ENCODE measurements around the gene SYNGAP1. TPM values are rescaled to one million over a fixed set of nuclear protein-coding genes. Genes with fewer than 3 reads are reported as not detected.

The SYNGAP1 gene
- total and polyA plus RNA-seq, 5 donors from 2014 or later: 0.48 to 81.4 (median 0.64) TPM

DNA sequence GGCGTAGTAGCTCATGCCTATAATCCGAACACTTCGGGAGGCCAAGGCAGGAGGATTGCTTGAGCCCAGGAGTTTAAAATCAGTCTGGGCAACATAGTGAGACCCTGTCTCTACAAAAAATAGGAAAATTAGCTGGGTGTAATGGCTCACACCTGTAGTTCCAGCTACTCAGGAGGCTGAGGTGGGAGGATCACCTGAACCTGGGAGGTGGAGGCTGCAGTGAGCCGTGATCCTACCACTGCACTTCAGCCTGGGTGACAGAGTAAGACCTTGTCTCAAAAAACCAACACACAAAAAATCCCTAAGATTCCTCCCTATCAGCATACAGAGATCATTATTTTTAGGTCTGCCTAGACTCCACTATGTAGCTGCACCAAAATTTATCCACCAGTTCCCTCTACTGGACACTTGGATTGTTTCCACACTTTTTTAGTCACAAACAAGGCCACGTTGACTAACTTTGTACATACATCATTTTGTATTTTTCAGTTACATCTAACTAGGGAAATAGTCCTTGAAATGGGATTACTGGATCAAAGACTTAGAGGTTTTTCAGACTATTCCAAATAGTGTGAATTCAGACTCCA lies 12.6 kb upstream of the SYNGAP1 start:
- Histone ChIP-seq H3K4me1 (ENCODE audit: control insufficient read depth, insufficient read depth, low read length, poor library complexity, severe bottlenecking) (peaks cover 22% of the 10 kb centered on the region), H3K27me3 (ENCODE audit: control insufficient read depth, insufficient read depth, low read length) (no peaks in the 10 kb centered on the region), H3K36me3 (ENCODE audit: control insufficient read depth, insufficient read depth, low read length) (no peaks in the 10 kb centered on the region), H3K9me3 (ENCODE audit: control insufficient read depth in 2 of 2, low read length in 2 of 2) (no peaks in the 10 kb centered on the region), H3K27ac (ENCODE audit: insufficient read depth, low read length, poor library complexity, severe bottlenecking) (peak overlapping the region; percentile 34), H3K4me3 (ENCODE audit: low read depth, low read length) (no peak overlapping the region)
- Mint-ChIP-seq H3K4me1 (peaks cover 5 to 34% (median 25%) of the 10 kb centered on the region in 4 donors), H3K27me3 (peaks cover 5% of the 10 kb centered on the region), H3K4me3 (peak overlapping the region in 1 of 4 donors; percentile 67), H3K27ac (peak overlapping the region in 2 of 3 donors; percentile 32 to 96), H3K36me3 (peaks cover under 1% of the 10 kb centered on the region), H3K9me3 (no peaks in the 10 kb centered on the region)
- DNase-seq (no peak), ATAC-seq (ENCODE audit: low read depth in 2 of 2) (no peak)

DNA sequence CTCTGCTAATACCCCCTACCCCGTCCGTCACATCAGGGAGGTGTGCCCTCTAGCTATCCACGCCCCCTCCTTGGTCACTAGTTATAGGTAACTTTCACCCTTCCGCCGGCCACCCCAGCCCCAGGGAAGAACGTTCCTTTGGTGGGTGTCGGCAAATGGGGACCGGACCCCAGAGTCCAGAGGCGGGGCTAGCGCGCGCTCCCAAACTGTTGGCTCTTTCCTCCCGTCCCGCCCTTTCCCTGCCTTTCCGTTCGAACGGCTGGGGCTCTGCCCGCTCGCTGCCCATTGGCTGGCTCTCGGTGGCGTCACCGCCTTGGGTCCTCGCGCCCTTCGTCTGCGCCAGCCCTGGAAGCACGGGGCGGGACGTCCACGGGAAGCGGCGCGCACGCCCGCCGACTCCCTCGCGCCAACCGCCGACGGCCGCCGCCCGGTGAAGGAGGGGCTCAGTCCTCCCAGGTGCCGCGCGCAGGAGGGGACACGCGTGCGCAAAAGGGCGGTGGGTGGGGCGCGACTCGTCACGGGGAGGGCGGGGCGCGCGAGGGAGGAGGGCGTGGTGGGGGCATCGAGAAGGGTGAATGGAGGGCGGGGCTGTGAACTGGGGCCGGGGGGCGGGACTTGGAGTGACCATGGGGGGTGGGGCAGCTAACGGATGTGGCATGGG lies 9.7 kb upstream of the SYNGAP1 start:
- peak; percentile 96 to 98 (median 97) for DNase-seq
- Mint-ChIP-seq H3K27ac (peak overlapping the region; percentile 97 to 99 (median 99)), H3K4me3 (peak overlapping the region; percentile 91 to 94 (median 93)), H3K9me3 (no peaks in the 10 kb centered on the region), H3K27me3 (peaks cover 5% of the 10 kb centered on the region), H3K36me3 (peaks cover 25% of the 10 kb centered on the region), H3K4me1 (peaks cover 10 to 58% (median 38%) of the 10 kb centered on the region in 4 donors)
- Histone ChIP-seq H3K4me1 (ENCODE audit: control insufficient read depth, insufficient read depth, low read length, poor library complexity, severe bottlenecking) (peaks cover 45% of the 10 kb centered on the region), H3K4me3 (ENCODE audit: low read depth, low read length) (peak overlapping the region; percentile 79), H3K9me3 (ENCODE audit: control insufficient read depth in 2 of 2, low read length in 2 of 2) (no peaks in the 10 kb centered on the region), H3K36me3 (ENCODE audit: control insufficient read depth, insufficient read depth, low read length) (peaks cover 24% of the 10 kb centered on the region), H3K27ac (ENCODE audit: insufficient read depth, low read length, poor library complexity, severe bottlenecking) (peak overlapping the region; percentile 99), H3K27me3 (ENCODE audit: control insufficient read depth, insufficient read depth, low read length) (no peaks in the 10 kb centered on the region)
- ATAC-seq (ENCODE audit: low read depth in 2 of 2): peak; percentile 81 to 82

- Mint-ChIP-seq H3K9me3 (no peaks in the 10 kb centered on the region), H3K27me3 (peaks cover 5% of the 10 kb centered on the region), H3K4me1 (peaks cover 10 to 60% (median 42%) of the 10 kb centered on the region in 4 donors), H3K4me3 (peak within 1 kb of the TSS; percentile 91 to 94 (median 93)), H3K36me3 (peaks cover 31% of the 10 kb centered on the region), H3K27ac (peak within 1 kb of the TSS; percentile 97 to 99 (median 99))
- Histone ChIP-seq H3K27ac (ENCODE audit: insufficient read depth, low read length, poor library complexity, severe bottlenecking) (peak within 1 kb of the TSS; percentile 99), H3K4me3 (ENCODE audit: low read depth, low read length) (peak within 1 kb of the TSS; percentile 96), H3K36me3 (ENCODE audit: control insufficient read depth, insufficient read depth, low read length) (peaks cover 32% of the 10 kb centered on the region), H3K27me3 (ENCODE audit: control insufficient read depth, insufficient read depth, low read length) (no peaks in the 10 kb centered on the region), H3K4me1 (ENCODE audit: control insufficient read depth, insufficient read depth, low read length, poor library complexity, severe bottlenecking) (peaks cover 52% of the 10 kb centered on the region), H3K9me3 (ENCODE audit: control insufficient read depth in 2 of 2, low read length in 2 of 2) (no peaks in the 10 kb centered on the region)
- no peak for DNase-seq
- ATAC-seq (ENCODE audit: low read depth in 2 of 2): peak; percentile 44
Measured at GRCh38 chr6:33410711-33411631, 8.9 kb upstream of the SYNGAP1 start, which contains the start of gene PHF1. Gene PHF1 (plus strand): TSS chr6:33411014. CDS start chr6:33412264, 1,250 bp downstream.

GRCh38 chr6:33411632-33412005 lies 8.2 kb upstream of the SYNGAP1 start:
- DNase-seq (no peak), ATAC-seq (ENCODE audit: low read depth in 2 of 2) (no peak)
- Mint-ChIP-seq H3K27me3 (peaks cover 5% of the 10 kb centered on the region), H3K27ac (peak overlapping the region; percentile 86 to 99 (median 95)), H3K36me3 (peaks cover 31% of the 10 kb centered on the region), H3K4me1 (peaks cover 15 to 65% (median 46%) of the 10 kb centered on the region in 4 donors), H3K9me3 (no peaks in the 10 kb centered on the region), H3K4me3 (peak overlapping the region; percentile 91 to 94 (median 93))
- no peaks in the 10 kb centered on the region for H3K27me3 ChIP-seq (ENCODE audit: control insufficient read depth, insufficient read depth, low read length)
- no peaks in the 10 kb centered on the region for H3K9me3 ChIP-seq (ENCODE audit: control insufficient read depth in 2 of 2, low read length in 2 of 2)
- H3K27ac ChIP-seq (ENCODE audit: insufficient read depth, low read length, poor library complexity, severe bottlenecking): peak overlapping the region; percentile 99
- peaks cover 59% of the 10 kb centered on the region for H3K4me1 ChIP-seq (ENCODE audit: control insufficient read depth, insufficient read depth, low read length, poor library complexity, severe bottlenecking)
- H3K36me3 ChIP-seq (ENCODE audit: control insufficient read depth, insufficient read depth, low read length): peaks cover 37% of the 10 kb centered on the region
- peak overlapping the region; percentile 96 for H3K4me3 ChIP-seq (ENCODE audit: low read depth, low read length)

- Histone ChIP-seq H3K4me3 (ENCODE audit: low read depth, low read length) (peak overlapping the region; percentile 51), H3K9me3 (ENCODE audit: control insufficient read depth in 2 of 2, low read length in 2 of 2) (no peaks in the 10 kb centered on the region), H3K27ac (ENCODE audit: insufficient read depth, low read length, poor library complexity, severe bottlenecking) (peak overlapping the region; percentile 99), H3K36me3 (ENCODE audit: control insufficient read depth, insufficient read depth, low read length) (peaks cover 39% of the 10 kb centered on the region), H3K27me3 (ENCODE audit: control insufficient read depth, insufficient read depth, low read length) (no peaks in the 10 kb centered on the region), H3K4me1 (ENCODE audit: control insufficient read depth, insufficient read depth, low read length, poor library complexity, severe bottlenecking) (peaks cover 66% of the 10 kb centered on the region)
- DNase-seq (no peak), ATAC-seq (ENCODE audit: low read depth in 2 of 2) (no peak)
- Mint-ChIP-seq H3K4me3 (peak overlapping the region; percentile 91 to 94 (median 93)), H3K4me1 (peaks cover 15 to 72% (median 50%) of the 10 kb centered on the region in 4 donors), H3K36me3 (peaks cover 31% of the 10 kb centered on the region), H3K27me3 (peaks cover 5% of the 10 kb centered on the region), H3K27ac (peak overlapping the region; percentile 63 to 99 (median 95)), H3K9me3 (no peaks in the 10 kb centered on the region)
Measured at GRCh38 chr6:33412140-33413009, 7.5 kb upstream of the SYNGAP1 start.

DNA sequence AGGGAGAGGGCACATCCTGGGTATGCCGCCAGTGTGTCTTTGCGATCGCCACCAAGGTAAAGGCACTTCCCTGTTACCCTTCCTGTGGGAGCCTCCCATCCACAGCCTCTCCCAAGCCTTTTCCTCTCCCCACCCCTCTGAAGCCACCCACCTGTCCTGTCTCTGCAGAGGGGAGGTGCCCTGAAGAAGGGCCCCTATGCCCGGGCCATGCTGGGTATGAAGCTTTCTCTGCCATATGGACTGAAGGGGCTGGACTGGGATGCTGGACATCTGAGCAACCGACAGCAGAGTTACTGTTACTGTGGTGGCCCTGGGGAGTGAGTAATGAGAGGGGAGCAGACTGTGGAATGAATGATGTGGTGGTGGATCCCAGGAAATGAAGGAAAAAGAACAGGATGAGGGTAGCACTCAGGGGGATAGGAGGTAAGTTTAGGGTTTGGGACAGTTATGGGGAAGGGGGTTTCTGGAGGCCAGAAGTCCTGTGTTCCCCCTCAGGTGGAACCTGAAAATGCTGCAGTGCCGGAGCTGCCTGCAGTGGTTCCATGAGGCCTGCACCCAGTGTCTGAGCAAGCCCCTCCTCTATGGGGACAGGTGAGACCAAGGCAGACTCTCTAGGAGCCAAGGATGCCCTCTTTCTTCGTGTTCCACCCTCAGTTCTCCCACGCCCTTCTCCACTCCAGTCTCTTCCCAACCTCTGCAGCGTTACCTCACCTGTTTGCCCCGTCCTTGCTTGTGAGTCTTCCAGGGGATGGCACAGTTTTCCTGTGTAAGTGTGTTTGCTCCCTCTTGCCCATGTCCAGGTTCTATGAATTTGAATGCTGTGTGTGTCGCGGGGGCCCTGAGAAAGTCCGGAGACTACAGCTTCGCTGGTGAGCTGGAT lies 6.4 kb upstream of the SYNGAP1 start:
- Histone ChIP-seq H3K4me3 (ENCODE audit: low read depth, low read length) (no peak overlapping the region), H3K27me3 (ENCODE audit: control insufficient read depth, insufficient read depth, low read length) (no peaks in the 10 kb centered on the region), H3K9me3 (ENCODE audit: control insufficient read depth in 2 of 2, low read length in 2 of 2) (no peaks in the 10 kb centered on the region), H3K36me3 (ENCODE audit: control insufficient read depth, insufficient read depth, low read length) (peaks cover 39% of the 10 kb centered on the region), H3K27ac (ENCODE audit: insufficient read depth, low read length, poor library complexity, severe bottlenecking) (peak overlapping the region; percentile 99), H3K4me1 (ENCODE audit: control insufficient read depth, insufficient read depth, low read length, poor library complexity, severe bottlenecking) (peaks cover 73% of the 10 kb centered on the region)
- DNase-seq: no peak
- H3K4me1 Mint-ChIP-seq: peaks cover 20 to 80% (median 54%) of the 10 kb centered on the region in 4 donors
- H3K9me3 Mint-ChIP-seq: no peaks in the 10 kb centered on the region
- H3K36me3 Mint-ChIP-seq: peaks cover 31% of the 10 kb centered on the region
- H3K4me3 Mint-ChIP-seq: peak overlapping the region; percentile 86 to 94 (median 92)
- peaks cover 13% of the 10 kb centered on the region for H3K27me3 Mint-ChIP-seq
- ATAC-seq (ENCODE audit: low read depth in 2 of 2): no peak
- peak overlapping the region; percentile 49 to 99 (median 81) for H3K27ac Mint-ChIP-seq
